PC-3 (cell line): ENCODE results near the gene KCND3.

Experiments used
- CTCF ChIP-seq: fragments of 300-600 bp; sonication (generic); conservative IDR thresholded peaks from 2 replicates; pipeline ENCODE4 v1.5.1; 2017; ENCODE audit warnings: antibody characterized with exemption, low read depth, mild to moderate bottlenecking, low read length
- EZH2 ChIP-seq: fragments of 300-600 bp; sonication (generic); IDR thresholded peaks from one replicate; pipeline ENCODE4 v1.6.1; 2017; ENCODE audit warnings: antibody characterized with exemption, mild to moderate bottlenecking, low read length; ENCODE audit not compliant: unreplicated experiment
- EZH2phosphoT487 ChIP-seq: fragments of 300-600 bp; sonication (generic); IDR thresholded peaks from 2 replicates; pipeline ENCODE4 v1.6.1; 2018; ENCODE audit warnings: mild to moderate bottlenecking, antibody characterized with exemption, low read length, borderline replicate concordance

GRCh38 chr1:111801071-111801850 is 188.2 kb downstream of the KCND3 start:
- TF ChIP-seq CTCF (0 out of 2 replicates have a peak, but pooled peaks have one; percentile 15), EZH2 (no peak), EZH2phosphoT487 (no peak)
